ENCODE data around the gene PARD3B.

DNA sequence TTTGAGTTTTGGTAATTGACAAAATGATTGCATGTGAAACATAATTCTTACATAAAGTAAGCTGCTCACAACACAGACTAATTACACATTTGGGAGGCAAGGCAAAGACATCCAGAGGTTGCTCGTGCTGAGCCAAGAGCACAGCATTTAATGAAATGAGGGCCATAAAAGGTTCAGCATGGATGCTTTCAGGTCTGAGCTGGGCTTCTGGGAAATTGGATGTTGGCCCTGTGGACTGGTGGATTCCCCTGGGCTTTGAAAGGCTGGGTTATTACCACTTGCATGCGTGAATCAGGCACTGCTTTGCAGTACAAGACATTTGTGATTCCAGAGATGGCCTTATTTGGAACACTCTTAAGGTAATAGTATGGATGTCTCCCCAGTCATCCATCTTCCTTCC, 603.5 kb downstream of the PARD3B start:
- TF ChIP-seq POLR2A (IDR thresholded peaks at IDR 0.05; ENCODE audit: borderline replicate concordance, extremely low read depth, insufficient read depth, insufficient read length) (no peak), CEBPB (IDR thresholded peaks at IDR 0.05; ENCODE audit: low read depth) (no peak)
